HFF-Myc (cell line): Measurements from ENCODE around the gene CYP8B1.

Experiments
- DNase-seq: peaks from one replicate; pipeline ENCODE4 v3.0.0-alpha.2; 2011; ENCODE audit warnings: low read depth; ENCODE audit errors: extremely low read depth
- H3K4me3 ChIP-seq: replicated peaks from 2 replicates; pipeline ENCODE4 v1.5.1; 2011; ENCODE audit warnings: low read depth, mild to moderate bottlenecking, control low read depth, low read length
- CTCF ChIP-seq: IDR thresholded peaks from 2 replicates; pipeline ENCODE4 v1.5.1; 2012; ENCODE audit warnings: mild to moderate bottlenecking, low read depth, low read length, control low read depth; ENCODE audit errors: missing control alignments

Gene CYP8B1, protein sequence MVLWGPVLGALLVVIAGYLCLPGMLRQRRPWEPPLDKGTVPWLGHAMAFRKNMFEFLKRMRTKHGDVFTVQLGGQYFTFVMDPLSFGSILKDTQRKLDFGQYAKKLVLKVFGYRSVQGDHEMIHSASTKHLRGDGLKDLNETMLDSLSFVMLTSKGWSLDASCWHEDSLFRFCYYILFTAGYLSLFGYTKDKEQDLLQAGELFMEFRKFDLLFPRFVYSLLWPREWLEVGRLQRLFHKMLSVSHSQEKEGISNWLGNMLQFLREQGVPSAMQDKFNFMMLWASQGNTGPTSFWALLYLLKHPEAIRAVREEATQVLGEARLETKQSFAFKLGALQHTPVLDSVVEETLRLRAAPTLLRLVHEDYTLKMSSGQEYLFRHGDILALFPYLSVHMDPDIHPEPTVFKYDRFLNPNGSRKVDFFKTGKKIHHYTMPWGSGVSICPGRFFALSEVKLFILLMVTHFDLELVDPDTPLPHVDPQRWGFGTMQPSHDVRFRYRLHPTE

GRCh38 chr3:42875325-42876151 is at the start of gene CYP8B1:
TSS of gene CYP8B1 (minus strand) at chr3:42875879. CDS start at chr3:42875816, 63 bp downstream.
- TF ChIP-seq CTCF: no peak

GRCh38 chr3:42923606-42924005 is 47.9 kb upstream of the CYP8B1 start:
- TF ChIP-seq CTCF: no peak
- DNase-seq: no peak
- no peak overlapping the region for H3K4me3 ChIP-seq

More at GRCh38 chr3:42875325-42876151, at the start of gene CYP8B1:
- H3K4me3 ChIP-seq: no peak within 1 kb of the TSS
- DNase-seq: no peak

DNA sequence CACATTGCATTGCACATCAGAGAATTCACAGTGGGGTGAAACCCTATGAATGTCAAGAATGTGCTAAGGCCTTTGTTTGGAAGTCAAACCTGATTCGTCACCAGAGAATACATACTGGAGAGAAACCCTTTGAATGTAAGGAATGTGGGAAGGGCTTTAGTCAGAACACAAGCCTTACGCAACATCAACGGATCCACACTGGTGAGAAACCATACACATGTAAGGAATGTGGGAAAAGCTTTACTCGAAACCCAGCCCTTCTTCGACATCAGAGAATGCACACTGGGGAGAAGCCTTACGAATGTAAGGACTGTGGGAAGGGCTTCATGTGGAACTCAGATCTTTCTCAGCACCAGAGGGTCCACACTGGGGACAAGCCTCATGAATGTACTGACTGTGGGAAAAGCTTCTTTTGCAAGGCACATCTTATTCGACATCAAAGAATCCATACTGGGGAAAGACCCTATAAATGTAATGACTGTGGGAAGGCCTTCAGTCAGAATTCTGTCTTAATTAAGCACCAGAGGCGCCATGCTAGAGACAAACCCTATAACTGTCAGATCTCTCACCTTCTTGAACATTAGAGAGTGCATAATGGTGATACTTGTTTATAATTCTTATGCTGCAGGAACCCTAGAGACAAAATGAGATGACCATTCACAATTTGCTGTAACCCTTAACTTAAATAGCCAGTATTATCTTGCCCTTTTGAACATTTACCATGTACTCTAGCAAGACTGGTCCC is 39.3 kb upstream of the CYP8B1 start:
- TF ChIP-seq CTCF: no peak

GRCh38 chr3:42911551-42911950 is 35.9 kb upstream of the CYP8B1 start:
- no peak overlapping the region for H3K4me3 ChIP-seq
- no peak for TF ChIP-seq CTCF

More for the DNA sequence above, 39.3 kb upstream of the CYP8B1 start:
- no peak overlapping the region for H3K4me3 ChIP-seq
- no peak for DNase-seq

GRCh38 chr3:42908675-42909074 is 33.0 kb upstream of the CYP8B1 start:
- no peak overlapping the region for H3K4me3 ChIP-seq
- DNase-seq: no peak
- TF ChIP-seq CTCF: no peak

More at GRCh38 chr3:42911551-42911950, 35.9 kb upstream of the CYP8B1 start:
- DNase-seq: no peak

DNA sequence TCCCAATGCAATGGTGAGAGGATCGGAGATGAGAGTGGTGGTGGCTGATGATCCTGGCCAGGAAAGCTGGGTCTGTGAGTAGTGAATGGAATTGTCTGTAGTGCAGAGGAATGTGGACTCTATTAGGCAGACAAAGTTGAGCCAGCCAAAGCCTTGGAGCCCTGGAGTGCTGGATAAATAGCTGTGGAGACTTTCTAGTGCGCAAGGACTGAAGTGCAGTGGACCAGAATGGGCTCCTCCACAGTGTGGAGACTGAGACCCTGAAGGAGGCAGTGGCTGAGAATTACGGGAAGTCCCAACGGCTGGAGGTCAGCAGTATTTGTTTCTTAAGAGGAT is 31.1 kb upstream of the CYP8B1 start:
- no peak for TF ChIP-seq CTCF
- H3K4me3 ChIP-seq: peak overlapping the region; percentile 32; the same call in 1 of the 2 replicates
- DNase-seq: no peak
